Natural killer cell (primary cell): ENCODE data around the gene ZNF627. TPM values are rescaled to one million over a fixed set of nuclear protein-coding genes. Genes with fewer than 3 reads are reported as not detected.
"Not testable (repeated sequence)": the region's sequence is repeated elsewhere in the genome, so short reads cannot be mapped to it uniquely, and the experiment has no call there.

Experiments used
- ATAC-seq, 3 donors: fragments of 150-1000 bp in 2 of 3; fragments of 200-7000 bp in 1 of 3; cut with Tn5 transposase; 1 replicate in 1 of 3; 2 replicates in 2 of 3; pipeline ENCODE4 v1.10.0; 2021; ENCODE audit warnings: mild to moderate bottlenecking in 2 of 3, moderate library complexity in 2 of 3
- DNase-seq, 2 donors: peaks; one replicate each; pipeline versions ENCODE4 v3.0.0 to v3.0.0-alpha.2; 2013 to 2021; ENCODE audit warnings: mixed read lengths in 1 of 2
- H3K27ac ChIP-seq: one replicate; pipeline ENCODE4 v1.5.1; 2013; ENCODE audit warnings: mild to moderate bottlenecking, low read length
- H3K27me3 ChIP-seq: one replicate; pipeline ENCODE4 v1.6.1; 2013; ENCODE audit warnings: low read length; ENCODE audit not compliant: control insufficient read depth, insufficient read depth
- H3K36me3 ChIP-seq: one replicate; pipeline ENCODE4 v1.6.1; 2013; ENCODE audit warnings: low read length; ENCODE audit not compliant: control insufficient read depth, insufficient read depth
- H3K4me1 ChIP-seq: one replicate; pipeline ENCODE4 v1.6.1; 2013; ENCODE audit warnings: low read length; ENCODE audit not compliant: control insufficient read depth, insufficient read depth
- H3K4me3 ChIP-seq: one replicate; pipeline ENCODE4 v1.5.1; 2013; ENCODE audit warnings: low read length
- H3K9me3 ChIP-seq: one replicate; pipeline ENCODE4 v1.6.1; 2013; ENCODE audit warnings: low read length; ENCODE audit not compliant: control insufficient read depth, insufficient read depth
- H3K27ac Mint-ChIP-seq, 2 donors: one replicate each; pipeline ENCODE4 v1.8.0; 2022; ENCODE audit warnings: mild to moderate bottlenecking in 2 of 2, mixed read lengths in 2 of 2, moderate library complexity in 1 of 2
- H3K27me3 Mint-ChIP-seq, 2 donors: one replicate each; pipeline ENCODE4 v1.8.0; 2022; ENCODE audit warnings: low read depth in 2 of 2, mixed read lengths in 2 of 2
- H3K36me3 Mint-ChIP-seq: one replicate; pipeline ENCODE4 v1.8.0; 2022; ENCODE audit warnings: mixed read lengths
- H3K4me1 Mint-ChIP-seq, 2 donors: one replicate each; pipeline ENCODE4 v1.8.0; 2022; ENCODE audit warnings: mixed read lengths in 2 of 2
- H3K4me3 Mint-ChIP-seq: one replicate; pipeline ENCODE4 v1.8.0; 2022; ENCODE audit warnings: mild to moderate bottlenecking, moderate library complexity, mixed read lengths
- H3K9me3 Mint-ChIP-seq, 2 donors: one replicate each; pipeline ENCODE4 v1.8.0; 2022; ENCODE audit warnings: mixed read lengths in 2 of 2
- CTCF ChIP-seq: fragments of 200-600 bp; IDR thresholded peaks from one replicate; pipeline ENCODE4 v1.8.0; 2022; ENCODE audit warnings: antibody characterized with exemption
- WGBS: methylation state at CpG from one replicate; pipeline ENCODE4 v1.1.7; 2013; ENCODE audit warnings: missing lambda C conversion rate; ENCODE audit not compliant: insufficient coverage; 5-methylcytosine and 5-hydroxymethylcytosine counted together
- intact Hi-C: fragments of 100-400 bp; cut with micrococcal nuclease; formaldehyde crosslinking; loops from one replicate; pipeline ENCODE4 v1.14.2; 2022
- total RNA-seq, 4 donors: library from RNA; stranded (reverse); fragments of 120-200 nt in 1 of 4; gene quantifications; one replicate each; pipeline versions ENCODE4 v1.2.3 to v1.2.4, GENCODE V29; 2013 to 2022

ZNF627 gene
- total RNA-seq, 3 donors from 2014 or later (not counting 1 experiment from before 2014, with no cell fraction given): 4.7 to 7.5 (median 4.9) TPM

GRCh38 chr19:11626252-11626651, 29.0 kb downstream of the ZNF627 start:
- peaks cover 13 to 14% of the 10 kb centered on the region in 2 donors for H3K27me3 Mint-ChIP-seq
- no peak for TF ChIP-seq CTCF
- WGBS: 84% methylated on average over 15 of the region's 15 CpGs
- H3K9me3 ChIP-seq: no peaks in the 10 kb centered on the region
- no peak for ATAC-seq
- no peaks in the 10 kb centered on the region for H3K36me3 Mint-ChIP-seq
- intact Hi-C loops: no loop called here
- peaks cover 3% of the 10 kb centered on the region for H3K27me3 ChIP-seq
- H3K4me3 Mint-ChIP-seq: no peak overlapping the region
- no peaks in the 10 kb centered on the region for H3K36me3 ChIP-seq
- H3K9me3 Mint-ChIP-seq: no peaks in the 10 kb centered on the region
- no peak for DNase-seq
- no peak overlapping the region for H3K27ac ChIP-seq
- H3K4me1 ChIP-seq: peaks cover 9% of the 10 kb centered on the region
- no peak overlapping the region for H3K4me3 ChIP-seq
- H3K27ac Mint-ChIP-seq: no peak overlapping the region
- peaks cover 14 to 17% of the 10 kb centered on the region in 2 donors for H3K4me1 Mint-ChIP-seq

GRCh38 chr19:11633223-11633622, 35.9 kb downstream of the ZNF627 start:
- Histone ChIP-seq H3K27me3 (no peaks in the 10 kb centered on the region), H3K9me3 (no peaks in the 10 kb centered on the region), H3K27ac (no peak overlapping the region), H3K4me3 (no peak overlapping the region), H3K4me1 (no peaks in the 10 kb centered on the region), H3K36me3 (no peaks in the 10 kb centered on the region)
- H3K27me3 Mint-ChIP-seq: peaks cover 4 to 17% of the 10 kb centered on the region in 2 donors
- no peak overlapping the region for H3K27ac Mint-ChIP-seq
- H3K9me3 Mint-ChIP-seq: peaks cover 0 to 3% of the 10 kb centered on the region in 2 donors
- DNase-seq (no peak), ATAC-seq (no peak)
- no peaks in the 10 kb centered on the region for H3K36me3 Mint-ChIP-seq
- intact Hi-C loops: no loop called here
- H3K4me3 Mint-ChIP-seq: no peak overlapping the region
- WGBS: 91% methylated on average over 9 of the region's 9 CpGs
- H3K4me1 Mint-ChIP-seq: no peaks in the 10 kb centered on the region
- no peak for TF ChIP-seq CTCF

GRCh38 chr19:11634018-11634662, 36.9 kb downstream of the ZNF627 start:
- H3K27me3 ChIP-seq, H3K4me1 Mint-ChIP-seq, intact Hi-C loops, H3K9me3 Mint-ChIP-seq, H3K27ac Mint-ChIP-seq, ATAC-seq, H3K27ac ChIP-seq, DNase-seq, H3K36me3 Mint-ChIP-seq, H3K4me3 Mint-ChIP-seq, H3K9me3 ChIP-seq, H3K36me3 ChIP-seq, H3K4me3 ChIP-seq, H3K4me1 ChIP-seq: not testable (repeated sequence)
- 93% methylated on average over 3 of the region's 3 CpGs for WGBS
- H3K27me3 Mint-ChIP-seq: peaks cover 4 to 17% of the 10 kb centered on the region in 2 donors

GRCh38 chr19:11639245-11639601, 41.9 kb downstream of the ZNF627 start:
- H3K9me3 Mint-ChIP-seq: no peaks in the 10 kb centered on the region
- Histone ChIP-seq H3K9me3 (no peaks in the 10 kb centered on the region), H3K4me1 (peaks cover 12% of the 10 kb centered on the region), H3K4me3 (no peak overlapping the region), H3K27me3 (peaks cover 2% of the 10 kb centered on the region), H3K27ac (no peak overlapping the region), H3K36me3 (no peaks in the 10 kb centered on the region)
- ATAC-seq (peak in 1 of 3 donors; percentile 5), DNase-seq (no peak)
- H3K27ac Mint-ChIP-seq: no peak overlapping the region
- 6% methylated on average over 7 of the region's 7 CpGs for WGBS
- no peaks in the 10 kb centered on the region for H3K36me3 Mint-ChIP-seq
- H3K4me1 Mint-ChIP-seq: no peaks in the 10 kb centered on the region
- no peaks in the 10 kb centered on the region for H3K27me3 Mint-ChIP-seq
- TF ChIP-seq CTCF: no peak
- H3K4me3 Mint-ChIP-seq: no peak overlapping the region
- intact Hi-C loops: no loop called here
